ENCODE data around the gene HM13. TPM values are rescaled to one million over a fixed set of nuclear protein-coding genes. Genes with fewer than 3 reads are reported as not detected.
"Not testable (repeated sequence)": the region's sequence is repeated elsewhere in the genome, so short reads cannot be mapped to it uniquely, and the experiment has no call there.

HM13 gene
- total and polyA plus RNA-seq, 7 donors = 34.8 to 304 (median 62.5) TPM

DNA sequence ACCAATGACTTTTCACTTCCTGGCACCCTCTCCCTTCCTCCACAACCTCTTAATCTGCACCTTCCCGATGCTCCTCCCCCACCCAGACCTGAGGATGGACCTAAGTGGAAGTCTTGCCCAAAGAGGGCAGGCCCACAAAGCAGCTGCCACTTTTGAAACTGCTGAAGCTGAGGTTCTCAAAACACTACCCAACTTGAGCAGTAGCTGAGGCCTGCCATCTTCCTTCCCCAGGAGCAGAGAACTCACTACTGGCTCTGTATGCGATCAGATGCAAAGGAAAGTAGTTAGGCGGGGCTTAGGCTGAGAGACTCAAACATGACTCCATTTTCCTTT lies 1.5 kb downstream of the HM13 start:
- Histone ChIP-seq H3K27me3 (no peaks in the 10 kb centered on the region), H3K27ac (no peak overlapping the region), H3K9me3 (no peaks in the 10 kb centered on the region), H3K36me3 (peaks cover 0 to 7% (median 0%) of the 10 kb centered on the region in 4 donors), H3K4me1 (peaks cover 0 to 41% (median 29%) of the 10 kb centered on the region in 4 donors), H3K4me3 (peak overlapping the region in 3 of 4 donors; percentile 74 to 85 (median 83))
- 75 to 80% methylated on average over 3 of the region's 3 CpGs for WGBS, 2 donors
- intact Hi-C loops (cut with DNase I) = no loop called here
- TF ChIP-seq, protein P1, sequence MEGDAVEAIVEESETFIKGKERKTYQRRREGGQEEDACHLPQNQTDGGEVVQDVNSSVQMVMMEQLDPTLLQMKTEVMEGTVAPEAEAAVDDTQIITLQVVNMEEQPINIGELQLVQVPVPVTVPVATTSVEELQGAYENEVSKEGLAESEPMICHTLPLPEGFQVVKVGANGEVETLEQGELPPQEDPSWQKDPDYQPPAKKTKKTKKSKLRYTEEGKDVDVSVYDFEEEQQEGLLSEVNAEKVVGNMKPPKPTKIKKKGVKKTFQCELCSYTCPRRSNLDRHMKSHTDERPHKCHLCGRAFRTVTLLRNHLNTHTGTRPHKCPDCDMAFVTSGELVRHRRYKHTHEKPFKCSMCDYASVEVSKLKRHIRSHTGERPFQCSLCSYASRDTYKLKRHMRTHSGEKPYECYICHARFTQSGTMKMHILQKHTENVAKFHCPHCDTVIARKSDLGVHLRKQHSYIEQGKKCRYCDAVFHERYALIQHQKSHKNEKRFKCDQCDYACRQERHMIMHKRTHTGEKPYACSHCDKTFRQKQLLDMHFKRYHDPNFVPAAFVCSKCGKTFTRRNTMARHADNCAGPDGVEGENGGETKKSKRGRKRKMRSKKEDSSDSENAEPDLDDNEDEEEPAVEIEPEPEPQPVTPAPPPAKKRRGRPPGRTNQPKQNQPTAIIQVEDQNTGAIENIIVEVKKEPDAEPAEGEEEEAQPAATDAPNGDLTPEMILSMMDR (IDR thresholded peaks at IDR 0.05) = no peak
- TF ChIP-seq POLR2AphosphoS5 (IDR thresholded peaks at IDR 0.05) (no peak), EP300 (IDR thresholded peaks at IDR 0.05) (no peak), POLR2A (IDR thresholded peaks at IDR 0.05) (no peak)
- no peak for DNase-seq

DNA sequence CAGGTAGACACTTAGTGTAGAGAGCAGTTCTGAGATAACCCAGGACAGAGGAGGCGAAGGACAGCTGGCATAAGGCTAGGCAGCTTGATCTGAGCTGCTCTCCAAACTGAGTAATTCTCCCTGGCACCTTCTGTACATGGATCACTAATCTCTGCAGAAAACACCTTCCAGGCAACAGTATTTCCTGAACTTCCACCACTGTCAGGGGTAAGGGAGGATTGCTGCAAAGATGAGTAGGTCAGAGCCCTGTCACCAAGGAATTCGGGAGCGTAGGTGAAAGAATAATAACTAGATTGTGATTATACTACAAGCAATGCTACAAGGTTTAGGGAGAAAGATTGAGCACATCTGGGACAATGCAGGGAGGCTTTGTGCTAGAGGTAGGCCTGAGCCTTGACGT lies 1.9 kb downstream of the HM13 start:
- Histone ChIP-seq H3K4me1 (peaks cover 0 to 41% (median 29%) of the 10 kb centered on the region in 4 donors), H3K27ac (no peak overlapping the region), H3K36me3 (peaks cover 0 to 7% (median 0%) of the 10 kb centered on the region in 4 donors), H3K27me3 (no peaks in the 10 kb centered on the region), H3K4me3 (peak overlapping the region in 2 of 4 donors; percentile 74 to 85), H3K9me3 (no peaks in the 10 kb centered on the region)
- intact Hi-C loops (cut with DNase I) = no loop called here
- no peak for TF ChIP-seq POLR2A (IDR thresholded peaks at IDR 0.05)
- TF ChIP-seq, protein P1 (IDR thresholded peaks at IDR 0.05) = no peak
- no peak for TF ChIP-seq POLR2AphosphoS5 (IDR thresholded peaks at IDR 0.05)
- no peak for TF ChIP-seq EP300 (IDR thresholded peaks at IDR 0.05)
- no peak for DNase-seq
- 95 to 97% methylated on average over 4 of the region's 4 CpGs for WGBS, 2 donors

DNA sequence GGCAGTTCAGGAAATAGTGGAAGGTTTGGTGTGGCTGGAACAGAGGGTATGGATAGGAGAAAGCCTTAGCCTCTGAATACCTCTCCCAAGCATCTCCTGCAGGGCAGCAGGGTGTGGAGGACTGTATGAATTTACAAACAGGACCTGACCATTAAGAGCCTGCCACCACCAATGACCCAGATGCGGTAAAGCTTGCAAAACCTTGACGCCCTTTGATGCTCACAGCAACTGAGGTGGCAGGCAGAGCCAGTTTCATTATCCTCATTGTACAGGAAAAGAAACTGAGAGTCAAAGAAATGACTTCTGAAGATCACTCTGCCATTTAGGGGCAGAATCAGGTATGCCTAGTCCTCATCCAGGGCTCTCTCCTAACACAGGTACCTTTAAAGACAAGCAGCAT lies 2.4 kb downstream of the HM13 start:
- Histone ChIP-seq H3K9me3 (no peaks in the 10 kb centered on the region), H3K4me1 (peaks cover 0 to 41% (median 29%) of the 10 kb centered on the region in 4 donors), H3K36me3 (peaks cover 0 to 7% (median 0%) of the 10 kb centered on the region in 4 donors), H3K27me3 (no peaks in the 10 kb centered on the region), H3K4me3 (no peak overlapping the region), H3K27ac (no peak overlapping the region)
- intact Hi-C loops (cut with DNase I) = no loop called here
- no peak for DNase-seq
- WGBS, 2 donors = 81 to 89% methylated on average over 2 of the region's 2 CpGs
- no peak for TF ChIP-seq POLR2AphosphoS5 (IDR thresholded peaks at IDR 0.05)

DNA sequence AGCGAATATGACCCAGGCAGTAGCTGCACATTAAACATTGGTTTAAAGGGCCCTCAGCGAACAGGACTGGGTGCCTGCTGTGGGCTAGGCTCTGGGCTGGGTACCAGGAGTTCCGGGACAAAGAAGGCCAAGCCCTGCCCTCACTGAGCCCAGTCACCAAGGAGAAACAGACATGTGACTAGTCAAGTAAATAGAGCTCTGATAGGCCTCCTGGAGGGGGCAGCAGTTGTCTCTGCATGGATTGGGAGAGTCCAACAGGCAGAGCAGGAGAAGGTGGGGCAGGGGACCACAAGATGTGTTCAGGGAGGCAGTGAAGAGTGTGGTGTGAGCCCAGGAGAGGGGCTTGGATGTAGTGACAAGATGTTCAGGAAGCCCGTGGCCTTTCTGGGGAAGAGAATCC lies 3.1 kb downstream of the HM13 start:
- Histone ChIP-seq H3K4me3 (no peak overlapping the region), H3K36me3 (peaks cover 0 to 11% (median 0%) of the 10 kb centered on the region in 4 donors), H3K27me3 (no peaks in the 10 kb centered on the region), H3K27ac (no peak overlapping the region), H3K4me1 (peaks cover 0 to 41% (median 29%) of the 10 kb centered on the region in 4 donors), H3K9me3 (no peaks in the 10 kb centered on the region)
- 55 to 77% methylated on average over 4 of the region's 4 CpGs for WGBS, 2 donors
- TF ChIP-seq POLR2AphosphoS5 (IDR thresholded peaks at IDR 0.05) (no peak), POLR2A (IDR thresholded peaks at IDR 0.05) (no peak), EP300 (IDR thresholded peaks at IDR 0.05) (no peak)
- TF ChIP-seq, protein P1 (IDR thresholded peaks at IDR 0.05) = no peak
- intact Hi-C loops (cut with DNase I) = no loop called here
- DNase-seq = no peak

- H3K9me3 ChIP-seq; DNase-seq; intact Hi-C loops (cut with DNase I); H3K27me3 ChIP-seq; H3K27ac ChIP-seq; H3K4me3 ChIP-seq: not testable (repeated sequence)
- Histone ChIP-seq H3K4me1 (peaks cover 0 to 27% (median 18%) of the 10 kb centered on the region in 4 donors), H3K36me3 (peaks cover 0 to 20% (median 0%) of the 10 kb centered on the region in 4 donors)
- WGBS, 2 donors = 89 to 92% methylated on average over 7 of the region's 7 CpGs
These were observed 7.0 kb downstream of the HM13 start for GRCh38 chr20:31521267-31521666.

DNA sequence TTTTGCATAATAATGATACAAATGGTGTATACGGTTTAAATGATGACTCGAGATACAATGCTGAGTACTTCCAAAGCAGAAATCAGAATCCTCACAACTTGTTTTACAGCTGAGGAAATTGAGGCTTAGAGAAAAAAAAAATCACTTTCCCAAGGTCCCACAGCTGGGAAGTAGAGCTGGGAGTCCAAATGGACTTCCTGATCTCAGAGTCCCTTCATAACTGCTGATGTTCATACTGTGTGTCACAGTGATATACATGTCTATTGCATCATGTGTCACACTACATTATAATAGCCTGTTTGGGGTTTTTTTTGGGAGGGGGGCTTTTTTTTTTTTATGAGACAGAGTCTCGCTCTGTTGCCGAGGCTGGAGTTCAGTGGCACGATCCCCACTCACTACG lies 8.5 kb downstream of the HM13 start:
- DNase-seq = no peak
- TF ChIP-seq EP300 (IDR thresholded peaks at IDR 0.05) (no peak), POLR2AphosphoS5 (IDR thresholded peaks at IDR 0.05) (no peak), POLR2A (IDR thresholded peaks at IDR 0.05) (no peak)
- TF ChIP-seq, protein P1 (IDR thresholded peaks at IDR 0.05) = no peak
- 88% methylated on average over 6 of the region's 6 CpGs for WGBS, 2 donors
- no peaks in the 10 kb centered on the region for H3K9me3 ChIP-seq
- no peak overlapping the region for H3K27ac ChIP-seq
- no peak overlapping the region for H3K4me3 ChIP-seq
- H3K27me3 ChIP-seq = no peaks in the 10 kb centered on the region
- H3K36me3 ChIP-seq = peaks cover 0 to 34% (median 5%) of the 10 kb centered on the region in 4 donors
- peaks cover 0 to 13% (median 4%) of the 10 kb centered on the region in 4 donors for H3K4me1 ChIP-seq
- intact Hi-C loops (cut with DNase I) = no loop called here
